ENCODE results near the gene PARD3B.

The PARD3B gene

GRCh38 chr2:205499006-205499405 is 953.7 kb downstream of the PARD3B start:
- no peak for DNase-seq

GRCh38 chr2:205500065-205500464 is 954.8 kb downstream of the PARD3B start:
- DNase-seq, result no peak

GRCh38 chr2:205500951-205501350 is 955.7 kb downstream of the PARD3B start:
- DNase-seq, result no peak

GRCh38 chr2:205501826-205502225 is 956.6 kb downstream of the PARD3B start:
- DNase-seq, result no peak

- DNase-seq, result no peak
Observed at GRCh38 chr2:205505371-205505770, 960.1 kb downstream of the PARD3B start.

GRCh38 chr2:205509655-205510054 is 964.4 kb downstream of the PARD3B start:
- no peak for DNase-seq

GRCh38 chr2:205510345-205510744 is 965.1 kb downstream of the PARD3B start:
- no peak for DNase-seq

- DNase-seq, result no peak
Observed at GRCh38 chr2:205511221-205511620, 965.9 kb downstream of the PARD3B start.

- DNase-seq, result no peak
Observed at GRCh38 chr2:205511641-205512040, 966.4 kb downstream of the PARD3B start.

- no peak for DNase-seq
Observed at GRCh38 chr2:205520311-205520710, 975.0 kb downstream of the PARD3B start.

GRCh38 chr2:205524656-205525055 is 979.4 kb downstream of the PARD3B start:
- DNase-seq, result no peak

- no peak for DNase-seq
Observed at GRCh38 chr2:205527801-205528200, 982.5 kb downstream of the PARD3B start.

GRCh38 chr2:205531072-205531471 is 985.8 kb downstream of the PARD3B start:
- DNase-seq, result no peak

GRCh38 chr2:205531489-205532148 is 986.3 kb downstream of the PARD3B start:
- DNase-seq, result no peak

GRCh38 chr2:205535001-205535400 is 989.7 kb downstream of the PARD3B start:
- DNase-seq, result no peak

GRCh38 chr2:205539603-205540002 is 994.3 kb downstream of the PARD3B start:
- no peak for DNase-seq

GRCh38 chr2:205540036-205540435 is 994.8 kb downstream of the PARD3B start:
- no peak for DNase-seq

GRCh38 chr2:205543262-205543843 is 998.1 kb downstream of the PARD3B start:
- DNase-seq, result no peak

- no peak for DNase-seq
Observed at GRCh38 chr2:205543937-205544702, 998.8 kb downstream of the PARD3B start.

GRCh38 chr2:205545971-205546816 is 1000.9 kb downstream of the PARD3B start:
- DNase-seq, result no peak

GRCh38 chr2:205555566-205556230 is 1010.4 kb downstream of the PARD3B start:
- DNase-seq, result no peak

- DNase-seq, result no peak
Observed at GRCh38 chr2:205556357-205556756, 1011.1 kb downstream of the PARD3B start.
